K562 (cell line): ENCODE measurements around the gene PITPNM3. TPM values are rescaled to one million over a fixed set of nuclear protein-coding genes. Genes with fewer than 3 reads are reported as not detected.

Source experiments
- ASH1L ChIP-seq: fragments of 450-650 bp; IDR thresholded peaks from 2 replicates; pipeline ENCODE4 v1.6.1; 2018; ENCODE audit warnings: borderline replicate concordance, mild to moderate bottlenecking, low read depth; ENCODE audit not compliant: partially characterized antibody
- BRD4 ChIP-seq: fragments of 200-600 bp; sonication (generic); IDR thresholded peaks from 2 replicates; pipeline ENCODE4 v1.6.1; 2017; ENCODE audit warnings: inconsistent platforms
- CREM ChIP-seq: IDR thresholded peaks from 2 replicates; pipeline ENCODE4 v1.6.1; 2014; ENCODE audit warnings: antibody characterized with exemption, low read depth
- DACH1 ChIP-seq: fragments of 450-650 bp; IDR thresholded peaks from 2 replicates; pipeline ENCODE4 v1.6.1; 2018; ENCODE audit not compliant: partially characterized antibody
- E2F3 ChIP-seq: fragments of 250-450 bp; sonication (Bioruptor Pico); IDR thresholded peaks from 2 replicates; pipeline ENCODE4 v1.4.0; 2020; ENCODE audit warnings: mild to moderate bottlenecking
- EGR1 ChIP-seq: fragments of 450-650 bp; conservative IDR thresholded peaks from 2 replicates; pipeline ENCODE4 v1.6.1; 2017; ENCODE audit warnings: mild to moderate bottlenecking
- ELF1 ChIP-seq: fragments of 200-800 bp; sonication (Bioruptor generic); IDR thresholded peaks from 2 replicates; pipeline ENCODE4 v1.6.1; 2016; ENCODE audit warnings: missing genetic modification characterization, missing compliant biosample characterization
- FOXJ3 ChIP-seq: sonication (generic); formaldehyde crosslinking; IDR thresholded peaks from 2 replicates; pipeline ENCODE4 v1.4.0; 2020; ENCODE audit warnings: mild to moderate bottlenecking, missing genetic modification reagents
- JUND ChIP-seq, 2 experiments: IDR thresholded peaks; 2 replicates in 1 of 2; 3 replicates in 1 of 2; pipeline ENCODE4 v1.6.1; 2011; ENCODE audit warnings: borderline replicate concordance in 2 of 2, low read depth in 2 of 2, low read length in 2 of 2, improper control_type of control experiment in 1 of 2, missing biosample characterization in 1 of 2, missing genetic modification characterization in 1 of 2, missing genetic modification reagents in 1 of 2
- KDM5B ChIP-seq: fragments of 200-600 bp; sonication (generic); IDR thresholded peaks from 2 replicates; pipeline ENCODE4 v1.6.1; 2012; ENCODE audit warnings: low read depth, mild to moderate bottlenecking, moderate library complexity, low read length, control low read depth, inconsistent platforms; ENCODE audit not compliant: insufficient replicate concordance
- L3MBTL2 ChIP-seq: fragments of 450-650 bp; IDR thresholded peaks from 2 replicates; pipeline ENCODE4 v1.6.1; 2016; ENCODE audit warnings: mild to moderate bottlenecking, moderate library complexity
- NBN ChIP-seq: fragments of 450-650 bp; IDR thresholded peaks from 2 replicates; pipeline ENCODE4 v1.6.1; 2016; ENCODE audit warnings: low read depth, mild to moderate bottlenecking
- PKNOX1 ChIP-seq: fragments of 450-650 bp; IDR thresholded peaks from 2 replicates; pipeline ENCODE4 v1.6.1; 2016
- POLR2B ChIP-seq: fragments of 450-650 bp; IDR thresholded peaks from 2 replicates; pipeline ENCODE4 v1.6.1; 2018; ENCODE audit warnings: low read depth; ENCODE audit not compliant: partially characterized antibody
- POLR2G ChIP-seq: fragments of 200-400 bp; formaldehyde crosslinking; IDR thresholded peaks from 2 replicates; pipeline ENCODE4 v1.6.1; 2017; ENCODE audit warnings: low read depth, mild to moderate bottlenecking, antibody characterized with exemption, low read length, moderate library complexity
- RBFOX2 ChIP-seq: fragments of 200-400 bp; formaldehyde crosslinking; IDR thresholded peaks from 2 replicates; pipeline ENCODE4 v1.6.1; 2017; ENCODE audit warnings: low read depth, mild to moderate bottlenecking, low read length, moderate library complexity
- SAFB ChIP-seq: fragments of 200-400 bp; formaldehyde crosslinking; IDR thresholded peaks from 2 replicates; pipeline ENCODE4 v1.6.1; 2017; ENCODE audit warnings: low read depth, low read length, borderline replicate concordance
- SMAD4 ChIP-seq: fragments of 250-450 bp; sonication (Bioruptor Pico); conservative IDR thresholded peaks from 2 replicates; pipeline ENCODE4 v1.8.0; 2021; ENCODE audit warnings: inconsistent platforms, mild to moderate bottlenecking, moderate library complexity
- SMARCE1 ChIP-seq: fragments of 450-650 bp; IDR thresholded peaks from 2 replicates; pipeline ENCODE4 v1.7.1; 2016; ENCODE audit warnings: mild to moderate bottlenecking
- SP1 ChIP-seq: sonication (generic); formaldehyde crosslinking; IDR thresholded peaks from 2 replicates; pipeline ENCODE4 v1.8.1; 2022; ENCODE audit warnings: mild to moderate bottlenecking, missing genetic modification reagents
- SUPT5H ChIP-seq: fragments of 450-650 bp; IDR thresholded peaks from 2 replicates; pipeline ENCODE4 v1.6.1; 2016
- TAF1 ChIP-seq: IDR thresholded peaks from 2 replicates; pipeline ENCODE4 v1.6.1; 2011; ENCODE audit warnings: mild to moderate bottlenecking, low read length, moderate library complexity; ENCODE audit not compliant: insufficient read depth, control insufficient read depth, severe bottlenecking; ENCODE audit errors: extremely low read depth
- TRIM24 ChIP-seq, 2 experiments: fragments of 450-650 bp; IDR thresholded peaks; 2 replicates each; pipeline ENCODE4 v1.6.1; 2016
- ZBED1 ChIP-seq: IDR thresholded peaks from 2 replicates; pipeline ENCODE4 v1.6.1; 2014
- ZNF174 ChIP-seq: fragments of 250-450 bp; sonication (Bioruptor Pico); IDR thresholded peaks from 2 replicates; pipeline ENCODE4 v1.4.0; 2020; ENCODE audit warnings: mild to moderate bottlenecking
- polyA plus RNA-seq, 8 experiments: library from polyadenylated mRNA; depleted of rRNA in 4 of 8; stranded (reverse) in 5 of 8; unstranded in 3 of 8; fragments of >200 nt; fragmentation: Nextera tagmentation in 2 of 8; fragmentation: Illumina TruSeq in 1 of 8; extraction: Ambion mirVana in 2 of 8; extraction: Trizol in 1 of 8; gene quantifications; 2 replicates each; pipeline versions ENCODE4 v1.2.1 to v1.2.3, GENCODE V29; 2011 to 2014; ENCODE audit warnings: inconsistent platforms in 1 of 8, missing spikeins in 1 of 8
- total RNA-seq, 7 experiments: library from RNA; depleted of rRNA in 6 of 7; stranded (reverse); fragments of >200 nt in 6 of 7; fragmentation: Illumina TruSeq in 2 of 7; extraction: Trizol in 2 of 7; gene quantifications; 2 replicates each; pipeline versions ENCODE4 v1.2.1 to v1.2.3, GENCODE V29; 2011 to 2021; ENCODE audit warnings: low replicate concordance in 1 of 7
- TF ChIP-seq, protein P1 (sequence below): sonication (generic); formaldehyde crosslinking; IDR thresholded peaks from 2 replicates; pipeline ENCODE4 v1.9.0; 2022; ENCODE audit warnings: mild to moderate bottlenecking, missing genetic modification reagents
- TF ChIP-seq, protein P2 (sequence below): sonication (generic); formaldehyde crosslinking; IDR thresholded peaks from 2 replicates; pipeline ENCODE4 v1.8.0; 2022; ENCODE audit warnings: missing genetic modification reagents, mild to moderate bottlenecking, moderate library complexity, borderline replicate concordance

PITPNM3 gene
- total and polyA plus RNA-seq, 9 of the 15 experiments (the other 6 are each of a cell fraction or from before 2014, with no cell fraction given), result 0.14 to 0.38 (median 0.22) TPM; not detected in 2

GRCh38 chr17:6443692-6444570, 112.4 kb downstream of the PITPNM3 start, which contains the start of gene PIMREG (continued):
- TF ChIP-seq, protein P1, sequence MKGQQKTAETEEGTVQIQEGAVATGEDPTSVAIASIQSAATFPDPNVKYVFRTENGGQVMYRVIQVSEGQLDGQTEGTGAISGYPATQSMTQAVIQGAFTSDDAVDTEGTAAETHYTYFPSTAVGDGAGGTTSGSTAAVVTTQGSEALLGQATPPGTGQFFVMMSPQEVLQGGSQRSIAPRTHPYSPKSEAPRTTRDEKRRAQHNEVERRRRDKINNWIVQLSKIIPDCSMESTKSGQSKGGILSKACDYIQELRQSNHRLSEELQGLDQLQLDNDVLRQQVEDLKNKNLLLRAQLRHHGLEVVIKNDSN (CRISPR knock-in tag), result peak; percentile 21; the same call in 1 of the 2 replicates
- TF ChIP-seq JUND (IDR thresholded peaks at IDR 0.05; ENCODE audit: borderline replicate concordance, low read depth, low read length) (0 out of 2 replicates have a peak, but pooled peaks have one; percentile 2), JUND (tag; IDR thresholded peaks at IDR 0.05; ENCODE audit: borderline replicate concordance, low read depth, low read length) (no peak), DACH1 (peak; percentile 58), ZNF174 (CRISPR knock-in tag) (no peak), ZBED1 (no peak), POLR2B (peak; percentile 37), SMAD4 (0 out of 2 replicates have a peak, but pooled peaks have one; percentile 11), NBN (no peak), E2F3 (CRISPR knock-in tag) (peak; percentile 21; the same call in 1 of the 2 replicates), SUPT5H (peak; percentile 64; the same call in 1 of the 2 replicates), POLR2G (peak; percentile 92), SMARCE1 (no peak), KDM5B (peak; percentile 43), SAFB (no peak), ELF1 (tag) (peak; percentile 62), FOXJ3 (CRISPR knock-in tag) (no peak), TRIM24 (IDR thresholded peaks at IDR 0.05) (0 out of 4 replicates have a peak, but pooled peaks of 1 of the 2 experiments have one; percentile 17), SP1 (CRISPR knock-in tag) (0 out of 2 replicates have a peak, but pooled peaks have one; percentile 20), CREM (peak; percentile 54), RBFOX2 (peak; percentile 90), PKNOX1 (0 out of 2 replicates have a peak, but pooled peaks have one; percentile 3), ASH1L (peak; percentile 30), L3MBTL2 (peak; percentile 95), BRD4 (no peak), TAF1 (peak; percentile 41), EGR1 (peak; percentile 90)
- TF ChIP-seq, protein P2, sequence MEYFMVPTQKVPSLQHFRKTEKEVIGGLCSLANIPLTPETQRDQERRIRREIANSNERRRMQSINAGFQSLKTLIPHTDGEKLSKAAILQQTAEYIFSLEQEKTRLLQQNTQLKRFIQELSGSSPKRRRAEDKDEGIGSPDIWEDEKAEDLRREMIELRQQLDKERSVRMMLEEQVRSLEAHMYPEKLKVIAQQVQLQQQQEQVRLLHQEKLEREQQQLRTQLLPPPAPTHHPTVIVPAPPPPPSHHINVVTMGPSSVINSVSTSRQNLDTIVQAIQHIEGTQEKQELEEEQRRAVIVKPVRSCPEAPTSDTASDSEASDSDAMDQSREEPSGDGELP, result peak; percentile 95
